WI38 (cell line): Measurements from ENCODE around the gene TNFSF15.

Experiments
- H3K4me3 ChIP-seq: 2 replicates; pipeline ENCODE4 v1.5.1; 2011; ENCODE audit warnings: low read depth, mild to moderate bottlenecking, control low read depth, low read length
- CTCF ChIP-seq: IDR thresholded peaks from 2 replicates; pipeline ENCODE4 v1.5.1; 2012; ENCODE audit warnings: low read depth, mild to moderate bottlenecking, control low read depth, low read length

Gene TNFSF15

GRCh38 chr9:114789006-114789405 is 16.8 kb downstream of the TNFSF15 start:
- H3K4me3 ChIP-seq, result no peak overlapping the region
- TF ChIP-seq CTCF, result no peak

GRCh38 chr9:114787781-114788498 is 17.9 kb downstream of the TNFSF15 start:
- no peak for TF ChIP-seq CTCF
- no peak overlapping the region for H3K4me3 ChIP-seq

- TF ChIP-seq CTCF, result no peak
- no peak overlapping the region for H3K4me3 ChIP-seq
These were observed 18.6 kb downstream of the TNFSF15 start for GRCh38 chr9:114787214-114787613.

GRCh38 chr9:114785866-114786650 is 19.8 kb downstream of the TNFSF15 start:
- H3K4me3 ChIP-seq, result no peak overlapping the region
- TF ChIP-seq CTCF, result no peak

GRCh38 chr9:114784721-114785279 is 21.0 kb downstream of the TNFSF15 start:
- TF ChIP-seq CTCF, result no peak
- H3K4me3 ChIP-seq, result no peak overlapping the region

- no peak overlapping the region for H3K4me3 ChIP-seq
- TF ChIP-seq CTCF, result no peak
These were observed 23.3 kb downstream of the TNFSF15 start for GRCh38 chr9:114782586-114782985.

GRCh38 chr9:114779352-114779845 is 26.4 kb downstream of the TNFSF15 start:
- no peak overlapping the region for H3K4me3 ChIP-seq
- TF ChIP-seq CTCF, result no peak
